Astrocyte (in vitro differentiated cells and primary cell): ENCODE data around the gene PLA2G4D. TPM values are rescaled to one million over a fixed set of nuclear protein-coding genes. Genes with fewer than 3 reads are reported as not detected.

Experiments
- DNase-seq: peaks from one replicate; pipeline ENCODE4 v3.0.0-alpha.2; 2010; ENCODE audit warnings: low read depth
- FAIRE-seq: peaks from 2 replicates; lab custom pipeline; 2011; peaks lifted over from hg19 to GRCh38; lab: Jason Lieb, UNC
- H2AFZ ChIP-seq: 2 replicates; pipeline ENCODE4 v1.6.0; 2012; ENCODE audit warnings: low read depth, low read length, inconsistent platforms
- H3K27ac ChIP-seq: 2 replicates; pipeline ENCODE4 v1.5.1; 2011; ENCODE audit warnings: low read depth, low read length, inconsistent platforms
- H3K27me3 ChIP-seq: 2 replicates; pipeline ENCODE4 v1.6.0; 2011; ENCODE audit warnings: low read length, inconsistent platforms; ENCODE audit not compliant: insufficient read depth
- H3K36me3 ChIP-seq: 2 replicates; pipeline ENCODE4 v1.5.1; 2011; ENCODE audit warnings: low read length, inconsistent platforms; ENCODE audit not compliant: insufficient read depth
- H3K4me1 ChIP-seq: 2 replicates; pipeline ENCODE4 v1.5.1; 2011; ENCODE audit warnings: low read length, inconsistent platforms; ENCODE audit not compliant: insufficient read depth
- H3K4me2 ChIP-seq: 2 replicates; pipeline ENCODE4 v1.6.0; 2012; ENCODE audit warnings: low read length, inconsistent platforms
- H3K4me3 ChIP-seq: 2 replicates; pipeline ENCODE4 v1.5.1; 2011; ENCODE audit warnings: low read depth, mild to moderate bottlenecking, low read length, inconsistent platforms; ENCODE audit not compliant: insufficient read depth
- H3K79me2 ChIP-seq: 2 replicates; pipeline ENCODE4 v1.6.0; 2012; ENCODE audit warnings: mild to moderate bottlenecking, low read length, inconsistent platforms; ENCODE audit not compliant: insufficient read depth
- H3K9ac ChIP-seq: 2 replicates; pipeline ENCODE4 v1.6.0; 2012; ENCODE audit warnings: mild to moderate bottlenecking, low read length, inconsistent platforms
- H3K9me3 ChIP-seq: 2 replicates; pipeline ENCODE4 v1.5.1; 2012; ENCODE audit warnings: low read depth, mild to moderate bottlenecking, low read length, inconsistent platforms; ENCODE audit not compliant: insufficient read depth
- H4K20me1 ChIP-seq: 2 replicates; pipeline ENCODE4 v1.6.0; 2012; ENCODE audit warnings: low read length, inconsistent platforms; ENCODE audit not compliant: insufficient read depth
- H3K27ac Mint-ChIP-seq: one replicate; pipeline ENCODE4 v1.8.0; 2021; ENCODE audit warnings: mild to moderate bottlenecking, mixed read lengths; ENCODE audit not compliant: unreplicated experiment
- H3K27me3 Mint-ChIP-seq: one replicate; pipeline ENCODE4 v1.8.0; 2021; ENCODE audit warnings: low read depth, mixed read lengths; ENCODE audit not compliant: unreplicated experiment
- H3K36me3 Mint-ChIP-seq: one replicate; pipeline ENCODE4 v1.8.0; 2021; ENCODE audit warnings: low read depth, mixed read lengths; ENCODE audit not compliant: unreplicated experiment
- H3K4me1 Mint-ChIP-seq: one replicate; pipeline ENCODE4 v1.8.0; 2021; ENCODE audit warnings: low read depth, mixed read lengths; ENCODE audit not compliant: unreplicated experiment
- H3K4me3 Mint-ChIP-seq: one replicate; pipeline ENCODE4 v1.8.0; 2021; ENCODE audit warnings: mild to moderate bottlenecking, moderate library complexity, mixed read lengths; ENCODE audit not compliant: unreplicated experiment
- H3K9me3 Mint-ChIP-seq: one replicate; pipeline ENCODE4 v1.8.0; 2021; ENCODE audit warnings: mild to moderate bottlenecking, mixed read lengths; ENCODE audit not compliant: unreplicated experiment
- CTCF ChIP-seq: IDR thresholded peaks from 2 replicates; pipeline ENCODE4 v1.5.1; 2011; ENCODE audit warnings: low read depth, mild to moderate bottlenecking, inconsistent platforms, low read length, moderate library complexity; ENCODE audit not compliant: insufficient read depth
- EZH2 ChIP-seq: IDR thresholded peaks from 2 replicates; pipeline ENCODE4 v1.6.1; 2012; ENCODE audit warnings: mild to moderate bottlenecking, low read length, inconsistent platforms; ENCODE audit not compliant: insufficient read depth
- total RNA-seq: library from RNA; stranded (reverse); gene quantifications from 2 replicates; pipeline ENCODE4 v1.2.1, GENCODE V29; 2021

Gene PLA2G4D
- total RNA-seq, 1 donor from 2014 or later: not detected

GRCh38 chr15:42131826-42132806 is 37.8 kb upstream of the PLA2G4D start:
- no peaks in the 10 kb centered on the region for H3K36me3 ChIP-seq
- FAIRE-seq (no peak), DNase-seq (no peak)
- Mint-ChIP-seq H3K27me3 (peaks cover 10% of the 10 kb centered on the region), H3K36me3 (no peaks in the 10 kb centered on the region), H3K9me3 (no peaks in the 10 kb centered on the region), H3K27ac (no peak overlapping the region), H3K4me3 (no peak overlapping the region), H3K4me1 (peaks cover 2% of the 10 kb centered on the region)
- TF ChIP-seq EZH2: no peak
- TF ChIP-seq CTCF: no peak
- H2AFZ ChIP-seq: no peak overlapping the region
- H3K27me3 ChIP-seq: peaks cover 37% of the 10 kb centered on the region
- no peaks in the 10 kb centered on the region for H4K20me1 ChIP-seq
- H3K4me1 ChIP-seq: no peaks in the 10 kb centered on the region
- no peak overlapping the region for H3K4me3 ChIP-seq
- no peak overlapping the region for H3K27ac ChIP-seq
- H3K9ac ChIP-seq: no peak overlapping the region
- H3K79me2 ChIP-seq: no peaks in the 10 kb centered on the region
- H3K9me3 ChIP-seq: no peaks in the 10 kb centered on the region
- no peak overlapping the region for H3K4me2 ChIP-seq

- no peak overlapping the region for H3K9ac ChIP-seq
- no peaks in the 10 kb centered on the region for H3K4me1 ChIP-seq
- no peak for DNase-seq
- H3K79me2 ChIP-seq: no peaks in the 10 kb centered on the region
- no peak overlapping the region for H2AFZ ChIP-seq
- peaks cover 10% of the 10 kb centered on the region for H3K27me3 Mint-ChIP-seq
- no peaks in the 10 kb centered on the region for H3K9me3 Mint-ChIP-seq
- H3K36me3 ChIP-seq: no peaks in the 10 kb centered on the region
- H3K27ac Mint-ChIP-seq: no peak overlapping the region
- H3K4me3 ChIP-seq: no peak overlapping the region
- H3K27me3 ChIP-seq: peaks cover 37% of the 10 kb centered on the region
- no peaks in the 10 kb centered on the region for H3K9me3 ChIP-seq
- H3K4me1 Mint-ChIP-seq: peaks cover 2% of the 10 kb centered on the region
- no peak overlapping the region for H3K4me3 Mint-ChIP-seq
- no peak overlapping the region for H3K27ac ChIP-seq
- no peak for TF ChIP-seq CTCF
- no peak for TF ChIP-seq EZH2
- no peaks in the 10 kb centered on the region for H4K20me1 ChIP-seq
- no peaks in the 10 kb centered on the region for H3K36me3 Mint-ChIP-seq
- no peak for FAIRE-seq
- no peak overlapping the region for H3K4me2 ChIP-seq
Measured at GRCh38 chr15:42131006-42131405, 36.6 kb upstream of the PLA2G4D start.
